ENCODE results near the gene TMED4.

DNA sequence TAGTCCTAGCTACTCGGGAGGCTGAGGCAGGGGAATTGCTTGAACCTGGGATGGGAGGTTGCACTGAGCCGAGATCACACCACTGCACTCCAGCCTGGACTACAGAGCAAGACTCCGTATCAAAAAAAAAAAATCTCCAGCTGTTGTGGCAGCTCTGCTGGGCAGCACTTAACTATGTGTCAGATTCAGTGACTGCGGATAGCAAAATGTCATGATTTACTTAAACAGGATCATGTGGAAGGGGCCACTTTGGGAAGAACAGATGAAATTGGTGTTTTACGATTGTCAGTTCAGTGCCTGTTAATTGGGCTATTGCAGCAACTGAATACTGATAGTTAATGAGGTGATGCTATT is 39.7 kb upstream of the TMED4 start:
- TF ChIP-seq, protein P1, sequence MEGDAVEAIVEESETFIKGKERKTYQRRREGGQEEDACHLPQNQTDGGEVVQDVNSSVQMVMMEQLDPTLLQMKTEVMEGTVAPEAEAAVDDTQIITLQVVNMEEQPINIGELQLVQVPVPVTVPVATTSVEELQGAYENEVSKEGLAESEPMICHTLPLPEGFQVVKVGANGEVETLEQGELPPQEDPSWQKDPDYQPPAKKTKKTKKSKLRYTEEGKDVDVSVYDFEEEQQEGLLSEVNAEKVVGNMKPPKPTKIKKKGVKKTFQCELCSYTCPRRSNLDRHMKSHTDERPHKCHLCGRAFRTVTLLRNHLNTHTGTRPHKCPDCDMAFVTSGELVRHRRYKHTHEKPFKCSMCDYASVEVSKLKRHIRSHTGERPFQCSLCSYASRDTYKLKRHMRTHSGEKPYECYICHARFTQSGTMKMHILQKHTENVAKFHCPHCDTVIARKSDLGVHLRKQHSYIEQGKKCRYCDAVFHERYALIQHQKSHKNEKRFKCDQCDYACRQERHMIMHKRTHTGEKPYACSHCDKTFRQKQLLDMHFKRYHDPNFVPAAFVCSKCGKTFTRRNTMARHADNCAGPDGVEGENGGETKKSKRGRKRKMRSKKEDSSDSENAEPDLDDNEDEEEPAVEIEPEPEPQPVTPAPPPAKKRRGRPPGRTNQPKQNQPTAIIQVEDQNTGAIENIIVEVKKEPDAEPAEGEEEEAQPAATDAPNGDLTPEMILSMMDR (conservative IDR thresholded peaks at IDR 0.05; ENCODE audit: low read depth, low read length) = no peak
- TF ChIP-seq EZH2 (IDR thresholded peaks at IDR 0.05; ENCODE audit: borderline replicate concordance, low read depth, low read length, poor library complexity, severe bottlenecking) = no peak
